C4-2B (cell line): ENCODE data around the gene EMID1.
A peak's percentile ranks its signal among the peaks of the same experiment; 100 is the strongest.

Experiments
- H3K27ac ChIP-seq: fragments of 450-650 bp; 2 replicates; pipeline ENCODE4 v1.5.1; 2017
- CTCF ChIP-seq: fragments of 450-650 bp; conservative IDR thresholded peaks from 2 replicates; pipeline ENCODE4 v1.5.1; 2017; ENCODE audit warnings: mild to moderate bottlenecking
- ZFX ChIP-seq: fragments of 450-650 bp; IDR thresholded peaks from 2 replicates; pipeline ENCODE4 v1.6.1; 2017

Gene EMID1

GRCh38 chr22:29205594-29206371, at the start of gene EMID1:
Gene EMID1 (plus strand): TSS chr22:29205896. CDS start chr22:29206039, 143 bp downstream.
- H3K27ac ChIP-seq, result peak within 1 kb of the TSS; percentile 24

GRCh38 chr22:29155966-29156365, 49.7 kb upstream of the EMID1 start:
- no peak overlapping the region for H3K27ac ChIP-seq
- no peak for TF ChIP-seq CTCF
- TF ChIP-seq ZFX, result no peak

More at GRCh38 chr22:29205594-29206371, at the start of gene EMID1:
- TF ChIP-seq CTCF (no peak; the same call in 1 of the 2 replicates), ZFX (no peak)

GRCh38 chr22:29156507-29156906, 49.2 kb upstream of the EMID1 start:
- TF ChIP-seq CTCF, result no peak
- no peak for TF ChIP-seq ZFX
- H3K27ac ChIP-seq, result no peak overlapping the region

GRCh38 chr22:29157759-29158535, 47.7 kb upstream of the EMID1 start:
- H3K27ac ChIP-seq, result no peak overlapping the region
- no peak for TF ChIP-seq ZFX

- no peak for TF ChIP-seq ZFX
- no peak for TF ChIP-seq CTCF
- H3K27ac ChIP-seq, result no peak overlapping the region
Measured at GRCh38 chr22:29158546-29158945, 47.1 kb upstream of the EMID1 start.

- no peak overlapping the region for H3K27ac ChIP-seq
- TF ChIP-seq ZFX (no peak), CTCF (no peak)
Measured at GRCh38 chr22:29163808-29164207, 41.9 kb upstream of the EMID1 start.

- TF ChIP-seq CTCF, result no peak
- TF ChIP-seq ZFX, result no peak
Measured at GRCh38 chr22:29165321-29166060, 40.2 kb upstream of the EMID1 start.

More at GRCh38 chr22:29165321-29166060, 40.2 kb upstream of the EMID1 start:
- no peak overlapping the region for H3K27ac ChIP-seq
